Body of pancreas (tissue), 4 donors: ENCODE measurements around the gene KIAA0586.

ENCODE experiments used
- CTCF ChIP-seq, 7 experiments: fragments of 450-650 bp in 4 of 7; fragments of 200-600 bp in 3 of 7; sonication (generic) in 3 of 7; IDR thresholded peaks; one replicate each; pipeline ENCODE4 v1.5.1; 2016 to 2019; ENCODE audit warnings: antibody characterized with exemption in 7 of 7
- POLR2A ChIP-seq, 3 donors: fragments of 450-650 bp; IDR thresholded peaks; one replicate each; pipeline ENCODE4 v1.6.1; 2016; ENCODE audit warnings: antibody characterized with exemption in 3 of 3, mild to moderate bottlenecking in 2 of 3

DNA sequence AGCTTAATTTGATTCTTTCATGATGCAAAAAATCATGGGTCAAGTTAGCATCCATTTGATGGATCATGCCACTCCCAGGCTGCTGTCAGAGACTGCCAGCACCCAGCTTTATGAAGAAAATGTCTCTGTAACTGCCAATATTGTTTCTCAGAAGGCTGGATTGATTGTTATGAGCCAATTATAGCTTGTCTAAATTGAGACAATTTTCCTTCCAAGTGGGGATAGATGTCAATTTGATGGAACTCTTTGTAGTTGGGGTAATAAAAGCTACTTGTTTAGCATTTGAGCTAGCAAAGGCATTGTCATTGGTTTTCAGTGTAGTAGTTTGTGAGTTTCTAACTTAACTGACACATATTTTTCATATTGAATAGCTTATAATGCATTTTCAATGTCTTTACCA, 128.1 kb downstream of the KIAA0586 start:
- TF ChIP-seq CTCF (IDR thresholded peaks at IDR 0.05) (no peak), POLR2A (IDR thresholded peaks at IDR 0.05) (no peak)
